ENCODE measurements around the gene SRGAP3.

The SRGAP3 gene

GRCh38 chr3:9209777-9210176 lies 39.7 kb downstream of the SRGAP3 start:
- Histone ChIP-seq H3K9ac (ENCODE audit: low read depth, low read length, poor library complexity, severe bottlenecking) (no peak overlapping the region), H3F3A (ENCODE audit: low read depth) (no peaks in the 10 kb centered on the region; the same call in 1 of the 2 replicates), H3K4me3 (ENCODE audit: low read length, poor library complexity, severe bottlenecking) (no peak overlapping the region), H3K27me3 (ENCODE audit: insufficient read depth, low read length, poor library complexity, severe bottlenecking) (no peaks in the 10 kb centered on the region), H3K36me3 (ENCODE audit: insufficient read depth, low read length) (no peaks in the 10 kb centered on the region), H2AFZ (ENCODE audit: low read length) (no peak overlapping the region), H3K9me2 (replicated peaks; ENCODE audit: low read depth, low read length) (no peaks in the 10 kb centered on the region), H3K9me3 (ENCODE audit: insufficient read depth, low read depth, low read length) (no peaks in the 10 kb centered on the region), H3K4me1 (ENCODE audit: insufficient read depth, low read length, poor library complexity, severe bottlenecking) (peaks cover 32% of the 10 kb centered on the region), H3K4me2 (ENCODE audit: low read depth, low read length, poor library complexity, severe bottlenecking) (no peak overlapping the region), H4K20me1 (ENCODE audit: insufficient read depth, low read length, poor library complexity, severe bottlenecking) (no peaks in the 10 kb centered on the region), H3K79me2 (ENCODE audit: insufficient read depth, low read length) (peaks cover 53% of the 10 kb centered on the region)
- TF ChIP-seq EZH2phosphoT487 (IDR thresholded peaks at IDR 0.05; ENCODE audit: borderline replicate concordance): no peak
- TF ChIP-seq CTCF (conservative IDR thresholded peaks at IDR 0.05; ENCODE audit: low read length): no peak

GRCh38 chr3:9208605-9209152 lies 40.8 kb downstream of the SRGAP3 start:
- no peak overlapping the region for H3K4me2 ChIP-seq (ENCODE audit: low read depth, low read length, poor library complexity, severe bottlenecking)
- no peak overlapping the region for H3K4me3 ChIP-seq (ENCODE audit: low read length, poor library complexity, severe bottlenecking)
- TF ChIP-seq CTCF (conservative IDR thresholded peaks at IDR 0.05; ENCODE audit: low read length) (no peak), EZH2phosphoT487 (IDR thresholded peaks at IDR 0.05; ENCODE audit: borderline replicate concordance) (no peak)
- H3K9me2 ChIP-seq (replicated peaks; ENCODE audit: low read depth, low read length): no peaks in the 10 kb centered on the region
- H2AFZ ChIP-seq (ENCODE audit: low read length): no peak overlapping the region
- H3K27me3 ChIP-seq (ENCODE audit: insufficient read depth, low read length, poor library complexity, severe bottlenecking): no peaks in the 10 kb centered on the region
- no peaks in the 10 kb centered on the region for H3K9me3 ChIP-seq (ENCODE audit: insufficient read depth, low read depth, low read length)
- no peak overlapping the region for H3K9ac ChIP-seq (ENCODE audit: low read depth, low read length, poor library complexity, severe bottlenecking)
- H4K20me1 ChIP-seq (ENCODE audit: insufficient read depth, low read length, poor library complexity, severe bottlenecking): no peaks in the 10 kb centered on the region
- H3K36me3 ChIP-seq (ENCODE audit: insufficient read depth, low read length): no peaks in the 10 kb centered on the region
- H3F3A ChIP-seq (ENCODE audit: low read depth): no peaks in the 10 kb centered on the region; the same call in 1 of the 2 replicates
- H3K4me1 ChIP-seq (ENCODE audit: insufficient read depth, low read length, poor library complexity, severe bottlenecking): peaks cover 26% of the 10 kb centered on the region
- H3K79me2 ChIP-seq (ENCODE audit: insufficient read depth, low read length): peaks cover 58% of the 10 kb centered on the region

DNA sequence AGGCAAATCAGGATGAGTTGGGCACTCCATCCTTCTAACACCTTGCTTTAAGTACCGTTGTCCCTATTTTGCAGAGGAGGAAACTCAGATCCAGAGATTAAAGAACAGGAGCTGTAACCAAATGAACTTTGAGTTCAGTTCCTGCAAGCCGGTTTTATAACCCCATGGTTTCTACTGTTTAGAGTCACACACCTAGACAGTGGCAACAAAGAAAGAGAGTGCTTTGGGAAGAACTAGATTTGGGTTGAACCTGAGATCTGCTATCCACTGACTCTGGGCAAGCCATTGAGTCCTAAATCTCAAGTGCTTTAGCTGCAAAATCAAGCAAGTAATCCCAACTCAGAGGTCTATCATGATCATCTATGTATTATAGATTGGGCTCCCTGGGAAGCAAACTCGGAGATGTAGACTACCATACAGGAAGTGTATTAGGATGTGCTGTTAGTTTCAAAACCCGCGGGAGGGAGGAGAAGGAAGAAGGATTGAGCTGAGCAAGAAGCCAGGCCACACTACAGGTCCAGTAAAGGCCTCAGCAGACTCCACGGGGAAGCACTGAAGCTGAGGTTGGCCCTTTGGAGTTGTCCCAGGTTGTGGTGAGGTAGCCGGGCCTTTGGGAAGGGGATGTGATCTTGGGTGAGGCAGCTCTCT lies 42.2 kb downstream of the SRGAP3 start:
- Histone ChIP-seq H3K4me2 (ENCODE audit: low read depth, low read length, poor library complexity, severe bottlenecking) (no peak overlapping the region), H2AFZ (ENCODE audit: low read length) (no peak overlapping the region), H3K9ac (ENCODE audit: low read depth, low read length, poor library complexity, severe bottlenecking) (no peak overlapping the region)

More for the DNA sequence above, 42.2 kb downstream of the SRGAP3 start:
- no peaks in the 10 kb centered on the region for H3K27me3 ChIP-seq (ENCODE audit: insufficient read depth, low read length, poor library complexity, severe bottlenecking)
- no peaks in the 10 kb centered on the region for H3K9me3 ChIP-seq (ENCODE audit: insufficient read depth, low read depth, low read length)
- TF ChIP-seq EZH2phosphoT487 (IDR thresholded peaks at IDR 0.05; ENCODE audit: borderline replicate concordance) (no peak), CTCF (conservative IDR thresholded peaks at IDR 0.05; ENCODE audit: low read length) (no peak)
- H3K9me2 ChIP-seq (replicated peaks; ENCODE audit: low read depth, low read length): no peaks in the 10 kb centered on the region
- H3K36me3 ChIP-seq (ENCODE audit: insufficient read depth, low read length): no peaks in the 10 kb centered on the region
- H3F3A ChIP-seq (ENCODE audit: low read depth): no peaks in the 10 kb centered on the region
- H3K79me2 ChIP-seq (ENCODE audit: insufficient read depth, low read length): peaks cover 68% of the 10 kb centered on the region
- H3K4me1 ChIP-seq (ENCODE audit: insufficient read depth, low read length, poor library complexity, severe bottlenecking): peaks cover 18% of the 10 kb centered on the region
- no peaks in the 10 kb centered on the region for H4K20me1 ChIP-seq (ENCODE audit: insufficient read depth, low read length, poor library complexity, severe bottlenecking)
- no peak overlapping the region for H3K4me3 ChIP-seq (ENCODE audit: low read length, poor library complexity, severe bottlenecking)

Data from Loucy (cell line).